ENCODE data around the gene SLC35B3.

DNA sequence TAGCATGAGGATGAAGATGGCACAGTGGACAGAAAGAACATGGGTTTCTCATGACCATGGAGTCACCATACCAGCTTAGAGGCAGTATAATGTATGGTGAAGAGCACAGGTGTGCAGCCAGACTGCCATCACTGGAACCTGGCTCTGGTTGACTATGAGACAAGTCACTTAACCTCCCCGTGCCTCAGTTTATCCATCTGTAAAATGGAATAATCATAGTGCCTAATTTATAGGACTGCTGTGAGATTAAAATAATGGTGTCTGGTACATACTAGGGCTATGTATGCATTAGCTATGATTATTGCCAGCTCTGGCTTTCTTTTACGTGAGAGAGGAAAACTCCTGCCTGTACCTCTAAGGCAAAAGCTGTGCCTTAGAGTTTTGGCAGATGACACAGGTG, 19.4 kb downstream of the SLC35B3 start:
- TF ChIP-seq, protein P1, sequence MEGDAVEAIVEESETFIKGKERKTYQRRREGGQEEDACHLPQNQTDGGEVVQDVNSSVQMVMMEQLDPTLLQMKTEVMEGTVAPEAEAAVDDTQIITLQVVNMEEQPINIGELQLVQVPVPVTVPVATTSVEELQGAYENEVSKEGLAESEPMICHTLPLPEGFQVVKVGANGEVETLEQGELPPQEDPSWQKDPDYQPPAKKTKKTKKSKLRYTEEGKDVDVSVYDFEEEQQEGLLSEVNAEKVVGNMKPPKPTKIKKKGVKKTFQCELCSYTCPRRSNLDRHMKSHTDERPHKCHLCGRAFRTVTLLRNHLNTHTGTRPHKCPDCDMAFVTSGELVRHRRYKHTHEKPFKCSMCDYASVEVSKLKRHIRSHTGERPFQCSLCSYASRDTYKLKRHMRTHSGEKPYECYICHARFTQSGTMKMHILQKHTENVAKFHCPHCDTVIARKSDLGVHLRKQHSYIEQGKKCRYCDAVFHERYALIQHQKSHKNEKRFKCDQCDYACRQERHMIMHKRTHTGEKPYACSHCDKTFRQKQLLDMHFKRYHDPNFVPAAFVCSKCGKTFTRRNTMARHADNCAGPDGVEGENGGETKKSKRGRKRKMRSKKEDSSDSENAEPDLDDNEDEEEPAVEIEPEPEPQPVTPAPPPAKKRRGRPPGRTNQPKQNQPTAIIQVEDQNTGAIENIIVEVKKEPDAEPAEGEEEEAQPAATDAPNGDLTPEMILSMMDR (IDR thresholded peaks at IDR 0.05) = no peak
- no peak for TF ChIP-seq TCF7L2 (IDR thresholded peaks at IDR 0.05; ENCODE audit: low read depth, low read length)
- TF ChIP-seq SIN3A (IDR thresholded peaks at IDR 0.05; ENCODE audit: borderline replicate concordance, insufficient read depth, low read depth, low read length) = no peak
- TF ChIP-seq POLR2AphosphoS5 (IDR thresholded peaks at IDR 0.05; ENCODE audit: low read depth, low read length) = no peak
